Epithelial cell of esophagus (primary cell): ENCODE measurements around the gene NUDT14.

Source experiments
- DNase-seq: peaks from one replicate; pipeline ENCODE4 v3.0.0; 2010; ENCODE audit warnings: low read depth
- H3K4me3 ChIP-seq: 2 replicates; pipeline ENCODE4 v1.5.1; 2011; ENCODE audit warnings: mild to moderate bottlenecking, low read length, control low read depth
- TF ChIP-seq, protein P1 (sequence below): IDR thresholded peaks from 2 replicates; pipeline ENCODE4 v1.5.1; 2011; ENCODE audit warnings: low read depth, mild to moderate bottlenecking, low read length, control low read depth, inconsistent platforms; ENCODE audit not compliant: insufficient read depth; ENCODE audit errors: missing control alignments

NUDT14 gene

DNA sequence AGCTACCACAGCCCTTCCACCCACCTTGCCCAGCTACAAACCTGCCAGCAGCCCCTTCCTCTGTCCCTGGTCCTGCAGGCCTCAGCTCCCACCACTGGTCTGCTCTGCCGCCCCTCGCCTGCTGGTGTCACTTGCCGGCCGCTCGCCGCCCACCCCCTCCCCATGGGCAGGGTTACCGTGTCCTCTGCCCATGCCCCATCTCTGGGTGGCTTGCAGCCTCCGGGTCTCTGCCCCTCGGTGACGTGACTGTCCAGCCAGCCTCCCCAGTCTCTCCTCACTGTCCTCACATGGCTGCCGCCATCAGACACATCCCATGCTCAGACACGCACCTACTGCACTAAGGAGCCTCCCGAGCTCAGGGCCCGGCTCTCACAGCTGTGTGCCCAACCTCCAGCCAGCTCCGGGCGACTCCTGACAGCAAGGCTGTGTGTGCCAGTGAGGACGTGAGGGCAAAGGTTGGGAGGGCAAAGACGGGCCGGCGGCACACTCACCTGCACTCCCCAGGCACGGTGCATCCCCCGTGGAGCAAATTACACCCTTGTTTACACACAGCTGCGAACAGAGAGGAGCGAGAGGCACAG is 26.0 kb downstream of the NUDT14 start:
- H3K4me3 ChIP-seq = no peak overlapping the region
- TF ChIP-seq, protein P1, sequence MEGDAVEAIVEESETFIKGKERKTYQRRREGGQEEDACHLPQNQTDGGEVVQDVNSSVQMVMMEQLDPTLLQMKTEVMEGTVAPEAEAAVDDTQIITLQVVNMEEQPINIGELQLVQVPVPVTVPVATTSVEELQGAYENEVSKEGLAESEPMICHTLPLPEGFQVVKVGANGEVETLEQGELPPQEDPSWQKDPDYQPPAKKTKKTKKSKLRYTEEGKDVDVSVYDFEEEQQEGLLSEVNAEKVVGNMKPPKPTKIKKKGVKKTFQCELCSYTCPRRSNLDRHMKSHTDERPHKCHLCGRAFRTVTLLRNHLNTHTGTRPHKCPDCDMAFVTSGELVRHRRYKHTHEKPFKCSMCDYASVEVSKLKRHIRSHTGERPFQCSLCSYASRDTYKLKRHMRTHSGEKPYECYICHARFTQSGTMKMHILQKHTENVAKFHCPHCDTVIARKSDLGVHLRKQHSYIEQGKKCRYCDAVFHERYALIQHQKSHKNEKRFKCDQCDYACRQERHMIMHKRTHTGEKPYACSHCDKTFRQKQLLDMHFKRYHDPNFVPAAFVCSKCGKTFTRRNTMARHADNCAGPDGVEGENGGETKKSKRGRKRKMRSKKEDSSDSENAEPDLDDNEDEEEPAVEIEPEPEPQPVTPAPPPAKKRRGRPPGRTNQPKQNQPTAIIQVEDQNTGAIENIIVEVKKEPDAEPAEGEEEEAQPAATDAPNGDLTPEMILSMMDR = no peak
- DNase-seq = no peak

DNA sequence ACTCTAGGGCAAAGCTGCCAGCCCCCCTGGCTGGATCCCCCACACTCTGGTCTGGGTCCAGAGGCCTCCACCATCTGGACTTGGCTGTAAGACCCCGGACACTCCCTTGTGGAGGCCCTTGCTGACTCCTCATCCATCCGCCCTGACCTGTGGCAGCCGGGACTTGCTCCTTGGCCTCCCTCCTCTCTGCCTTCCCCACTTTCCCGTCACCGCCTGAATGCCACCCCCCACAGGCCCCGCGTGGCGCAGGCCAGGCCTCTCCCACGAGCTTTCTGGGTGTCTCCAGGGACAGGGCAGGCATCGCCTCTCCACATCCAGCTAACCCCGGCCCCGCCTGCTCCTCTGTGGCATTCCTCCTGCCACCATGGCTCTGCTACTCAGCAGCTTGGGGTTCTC is 26.6 kb downstream of the NUDT14 start:
- TF ChIP-seq, protein P1 = no peak
- no peak for DNase-seq
- no peak overlapping the region for H3K4me3 ChIP-seq

DNA sequence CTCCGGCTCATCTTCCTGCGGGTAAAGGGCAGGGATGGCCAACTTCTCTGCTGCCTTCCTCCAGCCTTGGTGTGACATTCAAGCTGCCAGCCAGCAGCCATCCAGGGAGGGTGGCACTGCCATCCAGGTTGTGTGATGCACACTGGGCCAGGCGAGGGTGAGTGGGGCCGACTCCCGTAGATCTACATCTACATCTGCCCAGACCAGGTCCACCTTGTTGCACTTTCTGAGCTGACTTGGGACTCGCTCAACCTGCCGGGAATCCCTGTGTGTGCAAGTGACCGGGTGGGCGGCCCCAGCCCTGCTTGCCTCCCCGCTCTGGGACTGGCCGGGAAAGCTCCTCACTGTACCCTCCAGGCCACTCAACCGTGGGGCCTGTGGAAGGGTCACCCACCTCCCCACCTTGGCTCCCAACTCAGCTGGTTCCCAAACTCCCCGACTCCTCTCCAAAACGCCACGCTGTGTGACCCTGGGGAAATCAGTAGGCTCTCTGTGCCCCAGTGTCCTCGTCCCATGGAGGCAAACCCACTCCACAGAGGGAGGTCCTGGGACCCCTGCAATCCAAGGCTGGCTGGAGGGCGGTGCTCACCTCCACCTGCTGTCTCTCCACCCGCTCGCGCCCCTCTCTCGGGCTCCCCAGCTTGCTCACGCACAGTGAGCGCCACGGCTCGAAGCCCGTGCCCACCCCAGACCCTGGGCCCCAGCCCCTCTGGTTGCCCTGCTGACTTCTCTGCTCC is 27.2 kb downstream of the NUDT14 start:
- TF ChIP-seq, protein P1 = no peak
- H3K4me3 ChIP-seq = no peak overlapping the region
- no peak for DNase-seq

DNA sequence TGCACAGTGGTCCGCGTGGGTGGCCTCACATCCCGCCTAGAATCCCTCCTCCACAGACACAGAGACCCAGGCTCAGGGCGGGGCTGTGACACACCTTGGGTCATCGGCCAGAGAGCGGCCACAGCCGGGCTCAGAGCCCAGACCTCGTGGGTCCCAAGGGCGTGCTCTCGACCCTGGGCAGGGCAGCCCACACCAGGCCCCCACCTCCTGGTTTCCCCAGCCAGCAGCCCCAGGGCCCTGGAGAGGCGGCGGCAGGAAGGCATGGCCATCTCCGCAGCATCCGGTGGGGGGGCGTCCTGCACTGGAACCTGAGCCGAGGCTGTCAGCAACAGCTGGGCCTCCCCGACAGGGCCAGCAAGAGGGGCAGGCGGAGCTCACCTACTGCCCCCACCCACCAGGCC is 27.8 kb downstream of the NUDT14 start:
- H3K4me3 ChIP-seq = no peak overlapping the region
- TF ChIP-seq, protein P1 = no peak
- DNase-seq = no peak

DNA sequence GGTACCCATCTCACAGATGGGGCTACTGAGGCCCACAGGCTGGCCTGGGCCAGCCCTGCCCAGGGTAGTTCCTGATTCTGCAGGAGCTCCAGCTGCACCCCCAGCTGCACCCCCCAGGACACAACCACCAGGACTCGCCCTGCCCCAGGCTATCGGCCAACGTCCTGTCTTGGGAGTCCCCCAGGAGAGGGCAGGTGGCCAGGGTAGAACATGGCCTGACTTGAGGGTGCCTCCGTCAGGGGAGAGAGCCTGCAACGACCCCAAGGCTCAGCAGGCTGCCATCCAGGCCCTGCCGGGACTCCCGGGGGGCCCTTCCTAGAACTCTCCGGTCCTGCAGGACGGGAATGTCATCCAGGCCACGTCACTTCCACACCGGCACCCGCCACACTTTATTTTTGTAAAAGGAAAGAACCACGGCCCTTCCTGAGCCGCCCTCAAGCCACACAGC is 28.3 kb downstream of the NUDT14 start:
- no peak for DNase-seq
- TF ChIP-seq, protein P1 = no peak
- no peak overlapping the region for H3K4me3 ChIP-seq

DNA sequence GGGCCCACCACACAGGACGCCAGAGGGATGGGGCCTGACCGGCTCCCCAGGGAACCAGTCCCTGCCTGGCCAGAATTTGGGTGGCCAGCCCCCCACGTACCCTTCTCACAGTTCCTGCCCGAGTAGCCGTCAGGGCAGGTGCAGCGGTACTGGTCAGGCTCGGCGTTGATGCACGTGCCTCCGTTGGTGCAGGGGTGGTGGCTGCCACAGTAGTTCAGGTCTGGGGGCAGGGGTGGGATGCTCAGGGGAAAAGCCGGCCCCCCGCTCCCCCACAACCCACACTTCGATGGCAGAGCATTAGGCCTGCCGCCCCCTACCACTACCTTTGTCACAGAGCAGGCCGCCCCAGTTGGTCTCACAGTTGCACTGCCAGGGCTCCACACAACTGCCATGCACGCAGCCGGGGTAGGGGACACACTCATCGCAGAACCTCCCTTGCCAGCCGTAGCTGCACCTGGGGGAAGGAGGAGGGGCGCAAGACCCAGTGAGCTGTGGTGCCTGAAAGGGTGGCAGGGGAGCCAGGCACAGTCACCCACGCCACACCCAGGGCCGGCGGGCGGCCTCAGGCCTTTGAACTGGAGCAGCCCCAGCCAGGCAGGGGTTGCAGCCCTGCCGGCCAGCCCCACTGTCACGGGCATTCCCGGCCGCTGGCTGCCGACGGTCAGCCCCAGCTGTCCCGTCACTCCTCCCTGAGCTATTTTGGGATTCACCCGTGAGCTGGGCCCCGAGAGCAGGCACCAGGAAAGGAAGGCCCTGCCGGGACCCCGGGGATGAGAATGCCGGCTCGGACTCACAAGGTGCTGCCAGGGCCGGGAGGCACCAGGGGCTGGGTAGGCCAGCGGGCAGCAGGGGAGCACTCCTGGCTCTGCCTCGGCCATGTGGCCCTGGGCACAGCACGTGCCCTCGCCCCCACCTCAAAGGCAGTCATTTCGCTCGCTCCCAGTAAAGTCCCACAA is 29.0 kb downstream of the NUDT14 start:
- H3K4me3 ChIP-seq = no peak overlapping the region
- DNase-seq = no peak
- TF ChIP-seq, protein P1 = no peak
